K562 (cell line): ENCODE measurements around the gene MECP2. TPM values are rescaled to one million over a fixed set of nuclear protein-coding genes. Genes with fewer than 3 reads are reported as not detected.

Experiments used
- ATAC-seq: fragments of 200-7000 bp; cut with Tn5 transposase; 3 replicates; pipeline ENCODE4 v1.9.1; 2020; ENCODE audit warnings: moderate library complexity
- BruUV-seq: library from RNA; stranded (reverse); fragments of 400-500 nt; replicated peaks from 2 replicates; lab custom pipeline; 2021; lab: Mats Ljungman, UMichigan
- CTCF ChIA-PET: fragments of 300-600 bp; formaldehyde crosslinking; extraction: SDS; loops from one replicate; lab custom pipeline; 2021; ENCODE audit warnings: low intra/inter-chr PET ratio; lab: Yijun Ruan, JAX
- POLR2A ChIA-PET: fragments of 300-600, 350-650 bp; sonication (Branson Sonifier 250); formaldehyde crosslinking; extraction: SDS; loops from one replicate; lab custom pipeline; 2021; ENCODE audit warnings: antibody characterized with exemption, inconsistent platforms; lab: Yijun Ruan, JAX
- DNase-seq, 4 experiments: peaks; one replicate each; pipeline versions ENCODE4 v3.0.0 to v3.0.0-alpha.2; 2011 to 2018; ENCODE audit warnings: low spot score in 3 of 4, mixed read lengths in 3 of 4; ENCODE audit errors: extremely low read depth in 1 of 4
- FAIRE-seq: peaks from 2 replicates; lab custom pipeline; 2011; peaks lifted over from hg19 to GRCh38; lab: Jason Lieb, UNC
- H2AFZ ChIP-seq: 2 replicates; pipeline ENCODE4 v1.6.0; 2011; ENCODE audit warnings: low read depth, low read length, control low read depth, inconsistent platforms
- H3K27ac ChIP-seq: fragments of 200-600 bp; 3 replicates; pipeline ENCODE4 v1.8.0; 2011; ENCODE audit warnings: low read depth, mild to moderate bottlenecking, control low read depth, inconsistent platforms, low read length, moderate library complexity, mixed read lengths; ENCODE audit errors: extremely low read depth
- H3K27me3 ChIP-seq, 2 experiments: fragments of 300-600 bp in 1 of 2; 2 replicates in 1 of 2; 3 replicates in 1 of 2; pipeline versions ENCODE4 v1.6.0 to v1.8.0; 2011; ENCODE audit warnings: inconsistent platforms in 2 of 2, low read length in 2 of 2, mild to moderate bottlenecking in 1 of 2, mixed read lengths in 1 of 2, moderate library complexity in 1 of 2; ENCODE audit not compliant: control insufficient read depth in 2 of 2, insufficient read depth in 2 of 2
- H3K36me3 ChIP-seq: fragments of 300-600 bp; 3 replicates; pipeline ENCODE4 v1.8.0; 2011; ENCODE audit warnings: mild to moderate bottlenecking, low read length, inconsistent platforms; ENCODE audit not compliant: control insufficient read depth, insufficient read depth
- H3K4me1 ChIP-seq, 2 experiments: fragments of 200-600 bp in 1 of 2; replicated peaks in 1 of 2; 2 replicates in 1 of 2; 3 replicates in 1 of 2; pipeline versions ENCODE4 v1.5.1 to v1.8.0; 2011; ENCODE audit warnings: inconsistent platforms in 2 of 2, low read length in 2 of 2, mild to moderate bottlenecking in 1 of 2, mixed read lengths in 1 of 2, moderate library complexity in 1 of 2; ENCODE audit not compliant: control insufficient read depth in 2 of 2, insufficient read depth in 2 of 2
- H3K4me2 ChIP-seq: 2 replicates; pipeline ENCODE4 v1.6.1; 2011; ENCODE audit warnings: low read length, control low read depth, inconsistent platforms, mixed read lengths; ENCODE audit not compliant: insufficient read depth
- H3K4me3 ChIP-seq: fragments of 200-600 bp; sonication (generic), shearing (Covaris generic); 2 replicates; pipeline ENCODE4 v1.5.1; 2016; ENCODE audit warnings: control low read depth, inconsistent platforms
- H3K79me2 ChIP-seq: fragments of 200-600 bp; 3 replicates; pipeline ENCODE4 v1.8.0; 2011; ENCODE audit warnings: low read length, inconsistent platforms; ENCODE audit not compliant: control insufficient read depth, insufficient read depth
- H3K9ac ChIP-seq, 2 experiments: 2 replicates each; pipeline versions ENCODE4 v1.6.0 to v1.6.1; 2011; ENCODE audit warnings: low read depth in 2 of 2, low read length in 2 of 2, control low read depth in 1 of 2, inconsistent platforms in 1 of 2, mild to moderate bottlenecking in 1 of 2, mixed read lengths in 1 of 2; ENCODE audit not compliant: insufficient read depth in 1 of 2
- H3K9me1 ChIP-seq: one replicate; pipeline ENCODE4 v1.6.0; 2011; ENCODE audit warnings: inconsistent platforms, mild to moderate bottlenecking, low read length, moderate library complexity; ENCODE audit not compliant: control insufficient read depth, insufficient read depth
- H3K9me3 ChIP-seq: replicated peaks from 2 replicates; pipeline ENCODE4 v1.5.1; 2011; ENCODE audit warnings: low read depth, low read length, inconsistent platforms; ENCODE audit not compliant: control insufficient read depth, insufficient read depth
- H4K20me1 ChIP-seq: replicated peaks from 2 replicates; pipeline ENCODE4 v1.6.1; 2011; ENCODE audit warnings: low read length, inconsistent platforms, mixed read lengths; ENCODE audit not compliant: control insufficient read depth, insufficient read depth
- NFE2L1 ChIP-seq: fragments of 450-650 bp; IDR thresholded peaks from 2 replicates; pipeline ENCODE4 v1.6.1; 2016; ENCODE audit warnings: missing genetic modification characterization, low read depth, mild to moderate bottlenecking, missing compliant biosample characterization, moderate library complexity, borderline replicate concordance
- RBM15 ChIP-seq: fragments of 200-400 bp; formaldehyde crosslinking; IDR thresholded peaks from 2 replicates; pipeline ENCODE4 v1.6.1; 2018; ENCODE audit warnings: mild to moderate bottlenecking, low read length, moderate library complexity; ENCODE audit not compliant: insufficient read depth
- STAT6 ChIP-seq: sonication (generic); formaldehyde crosslinking; IDR thresholded peaks from 2 replicates; pipeline ENCODE4 v1.8.1; 2023; ENCODE audit warnings: mild to moderate bottlenecking, missing genetic modification reagents
- WGBS: fragments of 100-300 bp; shearing (Covaris generic); methylation state at CpG from one replicate; pipeline ENCODE4 v1.1.6; 2016; ENCODE audit warnings: low coverage, mixed read lengths; ENCODE audit not compliant: insufficient coverage; ENCODE audit errors: missing lambda C conversion rate; 5-methylcytosine and 5-hydroxymethylcytosine counted together
- in situ Hi-C: fragments of 300-500 bp; cut with MboI; formaldehyde crosslinking; loops from 4 replicates; pipeline ENCODE4 v1.15.0; 2018; ENCODE audit warnings: inconsistent platforms, mixed read lengths
- intact Hi-C: fragments of 100-400 bp; cut with micrococcal nuclease; formaldehyde crosslinking; loops from 2 replicates; pipeline ENCODE4 v1.14.2; 2022
- polyA plus RNA-seq, 8 experiments: library from polyadenylated mRNA; depleted of rRNA in 4 of 8; stranded (reverse) in 5 of 8; unstranded in 3 of 8; fragments of >200 nt; fragmentation: Nextera tagmentation in 2 of 8; fragmentation: Illumina TruSeq in 1 of 8; extraction: Ambion mirVana in 2 of 8; extraction: Trizol in 1 of 8; gene quantifications; 2 replicates each; pipeline versions ENCODE4 v1.2.1 to v1.2.3, GENCODE V29; 2011 to 2014; ENCODE audit warnings: inconsistent platforms in 1 of 8, missing spikeins in 1 of 8
- total RNA-seq, 7 experiments: library from RNA; depleted of rRNA in 6 of 7; stranded (reverse); fragments of >200 nt in 6 of 7; fragmentation: Illumina TruSeq in 2 of 7; extraction: Trizol in 2 of 7; gene quantifications; 2 replicates each; pipeline versions ENCODE4 v1.2.1 to v1.2.3, GENCODE V29; 2011 to 2021; ENCODE audit warnings: low replicate concordance in 1 of 7

MECP2 gene
- total and polyA plus RNA-seq, 9 of the 15 experiments (the other 6 are each of a cell fraction or from before 2014, with no cell fraction given) = 2.1 to 50.9 (median 30.5) TPM

- no peak overlapping the region for H2AFZ ChIP-seq
- no peak overlapping the region for H3K9ac ChIP-seq
- TF ChIP-seq NFE2L1 (tag) (no peak), STAT6 (no peak), RBM15 (no peak)
- no peaks in the 10 kb centered on the region; the same call in 2 of the 3 replicates for H3K79me2 ChIP-seq
- peaks cover 0 to 16% of the 10 kb centered on the region in 2 experiments; a peak in 3 of 5 replicates for H3K4me1 ChIP-seq
- H3K27me3 ChIP-seq = no peaks in the 10 kb centered on the region
- H4K20me1 ChIP-seq = no peaks in the 10 kb centered on the region
- in situ Hi-C loops (no loop called here), intact Hi-C loops (no loop called here)
- H3K9me3 ChIP-seq = no peaks in the 10 kb centered on the region
- no TSS peak for BruUV-seq
- ChIA-PET CTCF (no interaction called here), POLR2A (interaction anchor here (0.7 to 0.9 kb wide), 2 partner anchors 25 to 459 kb away, joined by 3 read pairs; partner anchors contain the start of gene UBL4A)
- ATAC-seq (no peak), FAIRE-seq (no peak), DNase-seq (no peak)
- H3K4me2 ChIP-seq = no peak overlapping the region
- H3K9me1 ChIP-seq = no peaks in the 10 kb centered on the region
- H3K27ac ChIP-seq = no peak overlapping the region
- peaks cover 77% of the 10 kb centered on the region; the same call in 2 of the 3 replicates for H3K36me3 ChIP-seq
- WGBS = 33% methylated on average over 1 of the region's 1 CpG
- H3K4me3 ChIP-seq = no peak overlapping the region
Measured at GRCh38 chrX:154027986-154028385, 69.5 kb downstream of the MECP2 start.
